Anterior cingulate cortex (tissue), 58 donors: Measurements from ENCODE around the gene CDK11A.
A peak's percentile ranks its signal among the peaks of the same experiment; 100 is the strongest.
"Not testable (repeated sequence)": the region's sequence is repeated elsewhere in the genome, so short reads cannot be mapped to it uniquely, and the experiment has no call there.

Experiments used
- DNase-seq, 58 donors: peaks; one replicate each; lab custom pipeline; 2025; lab: John Stamatoyannopoulos, UW

Gene CDK11A

GRCh38 chr1:1755426-1755825 is 31.3 kb upstream of the CDK11A start:
- no peak for DNase-seq

- no peak for DNase-seq
These were observed 30.1 kb upstream of the CDK11A start for GRCh38 chr1:1754051-1754815.

GRCh38 chr1:1753607-1754005 is 29.4 kb upstream of the CDK11A start:
- DNase-seq, result no peak

GRCh38 chr1:1752636-1753606 is 28.8 kb upstream of the CDK11A start:
- DNase-seq, result no peak

- no peak for DNase-seq
These were observed 28.0 kb upstream of the CDK11A start for GRCh38 chr1:1752190-1752589.

GRCh38 chr1:1749941-1750340 is 25.8 kb upstream of the CDK11A start:
- not testable (repeated sequence) for DNase-seq

GRCh38 chr1:1748686-1749321 is 24.6 kb upstream of the CDK11A start:
- DNase-seq, result no peak

GRCh38 chr1:1746566-1746909 is 22.4 kb upstream of the CDK11A start:
- DNase-seq, result not testable (repeated sequence)

GRCh38 chr1:1745651-1746565 is 21.8 kb upstream of the CDK11A start:
- peak in 46 of 58 donors; percentile 4 to 88 (median 65) for DNase-seq

GRCh38 chr1:1742529-1742928 is 18.4 kb upstream of the CDK11A start:
- DNase-seq, result not testable (repeated sequence)

- not testable (repeated sequence) for DNase-seq
These were observed 16.9 kb upstream of the CDK11A start for GRCh38 chr1:1741013-1741412.

GRCh38 chr1:1738799-1739337 is 14.7 kb upstream of the CDK11A start:
- not testable (repeated sequence) for DNase-seq

- DNase-seq, result not testable (repeated sequence)
These were observed 13.8 kb upstream of the CDK11A start for GRCh38 chr1:1737675-1738590.

GRCh38 chr1:1732381-1732780 is 8.2 kb upstream of the CDK11A start:
- no peak for DNase-seq

- DNase-seq, result no peak
These were observed 6.7 kb upstream of the CDK11A start for GRCh38 chr1:1730870-1731269.

- DNase-seq, result not testable (repeated sequence)
These were observed 6.1 kb upstream of the CDK11A start for GRCh38 chr1:1730230-1730629.

GRCh38 chr1:1729116-1729816 is 5.1 kb upstream of the CDK11A start:
- DNase-seq, result not testable (repeated sequence)
